PC-9 (cell line): Measurements from ENCODE around the gene KRT6C.

Experiments used
- CTCF ChIP-seq: fragments of 200-600 bp; sonication (generic); conservative IDR thresholded peaks from 2 replicates; pipeline ENCODE4 v1.6.1; 2017; ENCODE audit warnings: mixed run types, antibody characterized with exemption, mild to moderate bottlenecking, moderate library complexity
- EZH2 ChIP-seq: fragments of 200-600 bp; sonication (generic); IDR thresholded peaks from 2 replicates; pipeline ENCODE4 v1.8.0; 2017; ENCODE audit warnings: antibody characterized with exemption, low read depth

- TF ChIP-seq CTCF (no peak), EZH2 (no peak)
Measured at GRCh38 chr12:52458861-52459260, 14.7 kb downstream of the KRT6C start.
